ENCODE results near the gene MPZL3. TPM values are rescaled to one million over a fixed set of nuclear protein-coding genes. Genes with fewer than 3 reads are reported as not detected.

MPZL3 gene
- total RNA-seq, 1 donor from 2014 or later, result 8.5 TPM

DNA sequence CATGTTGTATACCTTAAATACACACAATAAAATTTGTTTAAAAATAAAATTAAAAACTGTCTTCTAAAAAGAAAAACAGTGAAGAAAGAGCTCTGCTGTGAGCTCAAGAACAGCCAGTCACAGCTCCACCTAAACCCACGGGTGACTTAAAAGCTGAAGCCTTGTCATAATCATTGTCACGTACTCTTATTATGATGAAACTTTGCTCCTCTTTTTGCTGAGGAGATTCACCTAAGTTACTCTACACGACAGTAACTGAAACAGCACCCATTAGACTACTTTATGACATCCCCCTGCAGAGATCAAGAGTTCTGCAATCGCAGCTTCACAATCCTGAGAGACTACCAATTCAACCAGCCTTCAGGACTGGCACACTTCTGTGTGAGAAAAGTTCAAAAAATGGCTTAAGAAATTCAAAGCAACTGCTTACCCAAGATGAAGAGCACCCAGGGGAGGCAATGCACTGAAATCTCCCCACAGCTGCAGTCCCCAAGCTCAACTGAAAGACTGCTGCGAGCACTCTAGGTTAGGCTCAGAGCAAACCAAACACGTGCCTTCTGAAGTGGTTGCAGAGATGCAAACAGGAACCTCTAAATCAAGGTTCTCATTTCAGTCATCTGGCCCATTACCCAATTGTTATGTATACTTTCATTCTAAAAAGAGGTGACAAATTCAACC, 27.5 kb downstream of the MPZL3 start, which contains the start of gene JAML:
Gene JAML, minus strand, starts transcription at position 501 of the 678 bp plus-strand sequence. CDS start 10,145 bp downstream, outside the sequence.
- Mint-ChIP-seq H3K36me3 (ENCODE audit: low read depth, unreplicated experiment) (peaks cover 3% of the 10 kb centered on the region), H3K27ac (ENCODE audit: unreplicated experiment) (no peak within 1 kb of the TSS), H3K4me3 (ENCODE audit: unreplicated experiment) (no peak within 1 kb of the TSS), H3K9me3 (ENCODE audit: unreplicated experiment) (no peaks in the 10 kb centered on the region), H3K27me3 (ENCODE audit: low read depth, unreplicated experiment) (peaks cover 9% of the 10 kb centered on the region), H3K4me1 (ENCODE audit: low read depth, unreplicated experiment) (no peaks in the 10 kb centered on the region)
- H3K36me3 ChIP-seq (ENCODE audit: insufficient read depth, low read length), result no peaks in the 10 kb centered on the region
- FAIRE-seq (no peak), DNase-seq (ENCODE audit: low read depth) (no peak)
- H3K27me3 ChIP-seq (ENCODE audit: insufficient read depth, low read length), result peaks cover 12% of the 10 kb centered on the region
- no peak within 1 kb of the TSS for H3K27ac ChIP-seq (ENCODE audit: low read depth, low read length)
- H3K4me1 ChIP-seq (ENCODE audit: insufficient read depth, low read length), result no peaks in the 10 kb centered on the region
- no peak within 1 kb of the TSS for H3K4me3 ChIP-seq (ENCODE audit: insufficient read depth, low read depth, low read length)
- no peak for TF ChIP-seq EZH2 (IDR thresholded peaks at IDR 0.05; ENCODE audit: insufficient read depth, low read length)
- TF ChIP-seq, protein P1, sequence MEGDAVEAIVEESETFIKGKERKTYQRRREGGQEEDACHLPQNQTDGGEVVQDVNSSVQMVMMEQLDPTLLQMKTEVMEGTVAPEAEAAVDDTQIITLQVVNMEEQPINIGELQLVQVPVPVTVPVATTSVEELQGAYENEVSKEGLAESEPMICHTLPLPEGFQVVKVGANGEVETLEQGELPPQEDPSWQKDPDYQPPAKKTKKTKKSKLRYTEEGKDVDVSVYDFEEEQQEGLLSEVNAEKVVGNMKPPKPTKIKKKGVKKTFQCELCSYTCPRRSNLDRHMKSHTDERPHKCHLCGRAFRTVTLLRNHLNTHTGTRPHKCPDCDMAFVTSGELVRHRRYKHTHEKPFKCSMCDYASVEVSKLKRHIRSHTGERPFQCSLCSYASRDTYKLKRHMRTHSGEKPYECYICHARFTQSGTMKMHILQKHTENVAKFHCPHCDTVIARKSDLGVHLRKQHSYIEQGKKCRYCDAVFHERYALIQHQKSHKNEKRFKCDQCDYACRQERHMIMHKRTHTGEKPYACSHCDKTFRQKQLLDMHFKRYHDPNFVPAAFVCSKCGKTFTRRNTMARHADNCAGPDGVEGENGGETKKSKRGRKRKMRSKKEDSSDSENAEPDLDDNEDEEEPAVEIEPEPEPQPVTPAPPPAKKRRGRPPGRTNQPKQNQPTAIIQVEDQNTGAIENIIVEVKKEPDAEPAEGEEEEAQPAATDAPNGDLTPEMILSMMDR (IDR thresholded peaks at IDR 0.05; ENCODE audit: insufficient read depth, low read depth, low read length), result no peak
- H2AFZ ChIP-seq (ENCODE audit: low read depth, low read length), result no peak within 1 kb of the TSS
- H3K9me3 ChIP-seq (ENCODE audit: insufficient read depth, low read depth, low read length), result no peaks in the 10 kb centered on the region
- no peak within 1 kb of the TSS for H3K9ac ChIP-seq (ENCODE audit: low read length)
- H3K79me2 ChIP-seq (ENCODE audit: insufficient read depth, low read length), result no peaks in the 10 kb centered on the region
- H3K4me2 ChIP-seq (ENCODE audit: low read length), result no peak within 1 kb of the TSS
- H4K20me1 ChIP-seq (ENCODE audit: insufficient read depth, low read length), result no peaks in the 10 kb centered on the region

DNA sequence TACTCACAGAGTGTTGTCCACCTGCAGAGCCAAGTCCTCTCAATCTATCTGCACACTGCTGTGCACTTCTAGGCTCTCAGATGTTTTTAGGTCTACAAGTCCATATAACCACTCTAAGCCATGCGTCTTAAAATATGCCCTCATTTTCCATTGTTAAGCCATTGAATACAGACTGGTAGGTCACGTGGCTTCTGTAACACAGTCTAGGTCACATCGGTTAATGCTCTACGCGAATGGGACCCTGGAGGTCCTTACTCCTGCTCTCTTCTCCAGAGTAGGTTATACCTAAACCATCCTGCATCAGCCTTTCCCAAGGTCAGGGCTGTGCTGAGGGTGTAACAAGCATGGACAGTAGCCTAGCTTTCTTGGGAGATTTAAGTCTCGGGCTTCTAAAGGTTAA, 28.2 kb downstream of the MPZL3 start:
- Histone ChIP-seq H4K20me1 (ENCODE audit: insufficient read depth, low read length) (no peaks in the 10 kb centered on the region), H3K27ac (ENCODE audit: low read depth, low read length) (no peak overlapping the region), H3K4me1 (ENCODE audit: insufficient read depth, low read length) (no peaks in the 10 kb centered on the region), H2AFZ (ENCODE audit: low read depth, low read length) (no peak overlapping the region), H3K36me3 (ENCODE audit: insufficient read depth, low read length) (no peaks in the 10 kb centered on the region), H3K9ac (ENCODE audit: low read length) (no peak overlapping the region), H3K4me2 (ENCODE audit: low read length) (no peak overlapping the region), H3K27me3 (ENCODE audit: insufficient read depth, low read length) (peaks cover 12% of the 10 kb centered on the region), H3K79me2 (ENCODE audit: insufficient read depth, low read length) (no peaks in the 10 kb centered on the region), H3K4me3 (ENCODE audit: insufficient read depth, low read depth, low read length) (no peak overlapping the region), H3K9me3 (ENCODE audit: insufficient read depth, low read depth, low read length) (no peaks in the 10 kb centered on the region)
- peaks cover 3% of the 10 kb centered on the region for H3K36me3 Mint-ChIP-seq (ENCODE audit: low read depth, unreplicated experiment)
- DNase-seq (ENCODE audit: low read depth), result no peak
- TF ChIP-seq, protein P1 (IDR thresholded peaks at IDR 0.05; ENCODE audit: insufficient read depth, low read depth, low read length), result no peak
- no peak for TF ChIP-seq EZH2 (IDR thresholded peaks at IDR 0.05; ENCODE audit: insufficient read depth, low read length)
- H3K27me3 Mint-ChIP-seq (ENCODE audit: low read depth, unreplicated experiment), result peaks cover 9% of the 10 kb centered on the region
- H3K4me3 Mint-ChIP-seq (ENCODE audit: unreplicated experiment), result no peak overlapping the region
- no peaks in the 10 kb centered on the region for H3K4me1 Mint-ChIP-seq (ENCODE audit: low read depth, unreplicated experiment)
- H3K27ac Mint-ChIP-seq (ENCODE audit: unreplicated experiment), result no peak overlapping the region
- FAIRE-seq, result no peak
- no peaks in the 10 kb centered on the region for H3K9me3 Mint-ChIP-seq (ENCODE audit: unreplicated experiment)

DNA sequence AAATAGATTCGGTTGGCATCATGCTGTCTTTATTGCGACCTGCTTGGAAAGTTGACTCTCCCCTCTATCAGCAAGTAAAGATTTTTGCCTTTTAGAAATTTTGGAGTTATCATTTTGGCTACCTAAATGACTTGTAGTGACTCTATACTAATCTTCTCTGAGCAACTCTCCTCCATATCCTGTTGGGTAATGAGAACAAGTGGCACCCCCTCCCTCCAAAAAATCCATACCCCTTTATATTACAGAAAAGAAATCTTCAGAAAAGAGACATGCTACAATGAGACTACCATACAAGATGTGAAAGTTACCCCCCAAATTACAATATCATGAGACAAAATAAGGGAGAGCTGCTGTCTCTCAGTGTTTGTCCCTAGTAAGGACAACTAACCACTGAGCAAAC, 28.6 kb downstream of the MPZL3 start:
- no peak for FAIRE-seq
- H3K27ac Mint-ChIP-seq (ENCODE audit: unreplicated experiment), result no peak overlapping the region
- peaks cover 9% of the 10 kb centered on the region for H3K27me3 Mint-ChIP-seq (ENCODE audit: low read depth, unreplicated experiment)
- Histone ChIP-seq H3K9me3 (ENCODE audit: insufficient read depth, low read depth, low read length) (no peaks in the 10 kb centered on the region), H3K4me1 (ENCODE audit: insufficient read depth, low read length) (no peaks in the 10 kb centered on the region), H4K20me1 (ENCODE audit: insufficient read depth, low read length) (no peaks in the 10 kb centered on the region), H3K9ac (ENCODE audit: low read length) (no peak overlapping the region), H3K27me3 (ENCODE audit: insufficient read depth, low read length) (peaks cover 12% of the 10 kb centered on the region), H3K27ac (ENCODE audit: low read depth, low read length) (no peak overlapping the region), H3K4me3 (ENCODE audit: insufficient read depth, low read depth, low read length) (no peak overlapping the region), H3K79me2 (ENCODE audit: insufficient read depth, low read length) (no peaks in the 10 kb centered on the region), H3K36me3 (ENCODE audit: insufficient read depth, low read length) (no peaks in the 10 kb centered on the region), H3K4me2 (ENCODE audit: low read length) (no peak overlapping the region), H2AFZ (ENCODE audit: low read depth, low read length) (no peak overlapping the region)
- no peak for DNase-seq (ENCODE audit: low read depth)
- H3K36me3 Mint-ChIP-seq (ENCODE audit: low read depth, unreplicated experiment), result peaks cover 3% of the 10 kb centered on the region
- no peak for TF ChIP-seq EZH2 (IDR thresholded peaks at IDR 0.05; ENCODE audit: insufficient read depth, low read length)
- TF ChIP-seq, protein P1 (IDR thresholded peaks at IDR 0.05; ENCODE audit: insufficient read depth, low read depth, low read length), result no peak
- no peak overlapping the region for H3K4me3 Mint-ChIP-seq (ENCODE audit: unreplicated experiment)
- no peaks in the 10 kb centered on the region for H3K4me1 Mint-ChIP-seq (ENCODE audit: low read depth, unreplicated experiment)
- no peaks in the 10 kb centered on the region for H3K9me3 Mint-ChIP-seq (ENCODE audit: unreplicated experiment)

Data from astrocyte (in vitro differentiated cells and primary cell).